ENCODE data around the gene ATG5. TPM values are rescaled to one million over a fixed set of nuclear protein-coding genes. Genes with fewer than 3 reads are reported as not detected.

Gene ATG5
- total RNA-seq, 2 experiments from 2014 or later: 18.8 to 31.1 TPM

DNA sequence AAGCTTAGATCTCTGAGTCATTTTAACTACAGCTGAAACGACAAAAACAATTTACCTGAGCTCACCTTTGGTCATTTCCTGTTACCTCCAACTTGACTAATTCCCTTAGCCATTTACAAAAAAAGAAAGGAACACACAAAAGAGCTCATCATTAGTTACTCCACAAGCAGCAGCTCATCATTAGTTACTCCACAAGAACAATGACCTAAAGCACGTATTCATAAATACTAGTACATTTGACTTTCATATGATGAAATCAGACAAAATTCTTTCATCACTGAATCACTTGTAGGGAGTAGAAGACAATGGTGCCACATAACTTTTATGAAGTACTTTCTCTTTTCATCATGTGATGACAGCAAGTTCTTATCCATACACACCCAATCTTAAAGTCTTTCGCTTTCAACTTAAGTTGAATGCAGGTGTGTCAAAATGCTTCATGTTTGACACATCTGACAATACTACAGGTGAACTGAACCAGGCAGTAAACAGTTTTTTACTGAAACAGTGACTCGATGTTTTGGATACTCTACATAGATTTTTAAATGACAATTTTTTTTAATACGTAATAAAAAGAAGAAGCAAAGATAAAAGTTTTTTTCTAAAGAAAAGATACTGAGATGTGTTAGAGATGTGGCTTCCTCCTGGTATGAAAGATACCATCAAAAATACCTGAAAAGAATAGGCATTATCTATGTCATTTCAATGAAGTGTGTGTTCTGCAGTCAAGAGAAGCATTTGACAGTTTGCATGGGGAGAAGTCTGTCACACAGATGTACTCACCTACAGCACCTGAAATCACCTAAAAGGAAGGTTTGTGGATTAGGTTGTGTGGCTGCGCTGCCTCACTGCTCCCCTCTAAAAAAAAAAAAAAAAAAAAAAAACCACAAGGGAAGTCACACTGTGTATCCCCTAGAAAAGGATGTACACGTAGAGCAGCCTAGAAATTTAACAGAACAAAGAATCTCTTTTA, 130.3 kb downstream of the ATG5 start:
- H3K4me2 ChIP-seq (ENCODE audit: low read length): no peak overlapping the region
- no peak overlapping the region for H3K27ac ChIP-seq (ENCODE audit: low read depth, low read length, poor library complexity, severe bottlenecking)
- no peaks in the 10 kb centered on the region for H3K79me2 ChIP-seq (ENCODE audit: insufficient read depth, low read depth, low read length)
- peaks cover 22% of the 10 kb centered on the region for H3K36me3 ChIP-seq (ENCODE audit: insufficient read depth, low read length)
- BruUV-seq (replicated peaks): no TSS peak
- H2AFZ ChIP-seq (ENCODE audit: low read length): no peak overlapping the region
- no peaks in the 10 kb centered on the region for H4K20me1 ChIP-seq (ENCODE audit: insufficient read depth, low read length)
- no peak for DNase-seq (ENCODE audit: low spot score)
- no peak overlapping the region for H3K4me3 ChIP-seq (ENCODE audit: low read depth, low read length, poor library complexity, severe bottlenecking)
- TF ChIP-seq, protein P1, sequence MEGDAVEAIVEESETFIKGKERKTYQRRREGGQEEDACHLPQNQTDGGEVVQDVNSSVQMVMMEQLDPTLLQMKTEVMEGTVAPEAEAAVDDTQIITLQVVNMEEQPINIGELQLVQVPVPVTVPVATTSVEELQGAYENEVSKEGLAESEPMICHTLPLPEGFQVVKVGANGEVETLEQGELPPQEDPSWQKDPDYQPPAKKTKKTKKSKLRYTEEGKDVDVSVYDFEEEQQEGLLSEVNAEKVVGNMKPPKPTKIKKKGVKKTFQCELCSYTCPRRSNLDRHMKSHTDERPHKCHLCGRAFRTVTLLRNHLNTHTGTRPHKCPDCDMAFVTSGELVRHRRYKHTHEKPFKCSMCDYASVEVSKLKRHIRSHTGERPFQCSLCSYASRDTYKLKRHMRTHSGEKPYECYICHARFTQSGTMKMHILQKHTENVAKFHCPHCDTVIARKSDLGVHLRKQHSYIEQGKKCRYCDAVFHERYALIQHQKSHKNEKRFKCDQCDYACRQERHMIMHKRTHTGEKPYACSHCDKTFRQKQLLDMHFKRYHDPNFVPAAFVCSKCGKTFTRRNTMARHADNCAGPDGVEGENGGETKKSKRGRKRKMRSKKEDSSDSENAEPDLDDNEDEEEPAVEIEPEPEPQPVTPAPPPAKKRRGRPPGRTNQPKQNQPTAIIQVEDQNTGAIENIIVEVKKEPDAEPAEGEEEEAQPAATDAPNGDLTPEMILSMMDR (conservative IDR thresholded peaks at IDR 0.05; ENCODE audit: low read length): no peak
- TF ChIP-seq EZH2phosphoT487 (IDR thresholded peaks at IDR 0.05; ENCODE audit: borderline replicate concordance, low read depth, low read length): no peak
- ChIA-PET POLR2A (interaction anchor here (0.7 to 2.2 kb wide), 6 partner anchors 10 to 108 kb away, joined by 3 to 6 read pairs (median 4); no protein-coding TSS in a partner anchor), CTCF (ENCODE audit: unreplicated experiment) (no interaction called here)
- H3K4me1 ChIP-seq (ENCODE audit: insufficient read depth, low read length, poor library complexity, severe bottlenecking): no peaks in the 10 kb centered on the region
- H3K9me3 ChIP-seq (ENCODE audit: low read length): no peaks in the 10 kb centered on the region
- H3K9me2 ChIP-seq (ENCODE audit: insufficient read depth, low read length): peaks cover 3% of the 10 kb centered on the region; the same call in 1 of the 2 replicates
- intact Hi-C loops (cut with micrococcal nuclease; ENCODE audit: unreplicated experiment): no loop called here

DNA sequence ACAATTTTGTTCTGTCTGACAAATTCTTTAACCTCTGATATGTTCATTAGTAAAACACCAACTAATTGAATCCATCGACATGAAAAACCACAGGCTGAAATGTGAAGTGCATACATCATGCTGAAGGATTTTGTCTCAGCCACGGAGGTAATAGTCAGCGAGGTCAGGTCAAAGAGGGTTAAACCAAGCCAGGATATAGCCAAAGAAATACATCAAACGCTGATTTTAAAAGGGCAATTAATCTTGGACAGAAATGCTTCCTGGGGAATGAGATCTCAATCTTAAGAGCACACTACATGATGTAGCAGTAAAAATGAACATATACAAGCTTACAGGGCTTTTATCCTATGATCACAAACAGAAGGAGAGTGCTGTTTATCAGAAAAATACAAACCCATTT, 132.7 kb downstream of the ATG5 start:
- ChIA-PET POLR2A (interaction anchor here (0.6 to 1.4 kb wide), 4 partner anchors 10 to 700 kb away, joined by 3 to 4 read pairs (median 3); no protein-coding TSS in a partner anchor), CTCF (ENCODE audit: unreplicated experiment) (no interaction called here)
- Histone ChIP-seq H3K79me2 (ENCODE audit: insufficient read depth, low read depth, low read length) (no peaks in the 10 kb centered on the region), H3K36me3 (ENCODE audit: insufficient read depth, low read length) (peaks cover 17% of the 10 kb centered on the region), H2AFZ (ENCODE audit: low read length) (no peak overlapping the region), H3K9me3 (ENCODE audit: low read length) (no peaks in the 10 kb centered on the region), H3K4me1 (ENCODE audit: insufficient read depth, low read length, poor library complexity, severe bottlenecking) (peaks cover 6% of the 10 kb centered on the region), H4K20me1 (ENCODE audit: insufficient read depth, low read length) (no peaks in the 10 kb centered on the region), H3K4me2 (ENCODE audit: low read length) (no peak overlapping the region), H3K9me2 (ENCODE audit: insufficient read depth, low read length) (peaks cover 3% of the 10 kb centered on the region; the same call in 1 of the 2 replicates), H3K27ac (ENCODE audit: low read depth, low read length, poor library complexity, severe bottlenecking) (no peak overlapping the region), H3K4me3 (ENCODE audit: low read depth, low read length, poor library complexity, severe bottlenecking) (no peak overlapping the region)
- BruUV-seq (replicated peaks): no TSS peak
- no peak for TF ChIP-seq EZH2phosphoT487 (IDR thresholded peaks at IDR 0.05; ENCODE audit: borderline replicate concordance, low read depth, low read length)
- TF ChIP-seq, protein P1 (conservative IDR thresholded peaks at IDR 0.05; ENCODE audit: low read length): no peak
- DNase-seq (ENCODE audit: low spot score): no peak
- intact Hi-C loops (cut with micrococcal nuclease; ENCODE audit: unreplicated experiment): no loop called here
